Peyer's patch (tissue), 4 donors: ENCODE results near the gene PPP6R3.

Source experiments
- CTCF ChIP-seq, 6 experiments: fragments of 450-650 bp in 4 of 6; fragments of 200-600 bp in 2 of 6; sonication (generic) in 1 of 6; IDR thresholded peaks; one replicate each; pipeline ENCODE4 v1.5.1; 2017 to 2019; ENCODE audit warnings: antibody characterized with exemption in 6 of 6, mild to moderate bottlenecking in 3 of 6, moderate library complexity in 1 of 6
- POLR2A ChIP-seq, 2 donors: fragments of 450-650 bp; IDR thresholded peaks; one replicate each; pipeline ENCODE4 v1.5.1; 2017; ENCODE audit warnings: antibody characterized with exemption in 2 of 2, mild to moderate bottlenecking in 2 of 2, moderate library complexity in 2 of 2

GRCh38 chr11:68579455-68579854 lies 118.9 kb downstream of the PPP6R3 start:
- TF ChIP-seq POLR2A (IDR thresholded peaks at IDR 0.05) (no peak), CTCF (IDR thresholded peaks at IDR 0.05) (no peak)
